HS-27A (cell line): ENCODE measurements around the gene ZFTA.
A peak's percentile ranks its signal among the peaks of the same experiment; 100 is the strongest.
"Not testable (repeated sequence)": the region's sequence is repeated elsewhere in the genome, so short reads cannot be mapped to it uniquely, and the experiment has no call there.

Experiments used
- DNase-seq: peaks from one replicate; pipeline ENCODE4 v3.0.0-alpha.2; 2012; ENCODE audit warnings: low read depth, missing footprints

ZFTA gene

DNA sequence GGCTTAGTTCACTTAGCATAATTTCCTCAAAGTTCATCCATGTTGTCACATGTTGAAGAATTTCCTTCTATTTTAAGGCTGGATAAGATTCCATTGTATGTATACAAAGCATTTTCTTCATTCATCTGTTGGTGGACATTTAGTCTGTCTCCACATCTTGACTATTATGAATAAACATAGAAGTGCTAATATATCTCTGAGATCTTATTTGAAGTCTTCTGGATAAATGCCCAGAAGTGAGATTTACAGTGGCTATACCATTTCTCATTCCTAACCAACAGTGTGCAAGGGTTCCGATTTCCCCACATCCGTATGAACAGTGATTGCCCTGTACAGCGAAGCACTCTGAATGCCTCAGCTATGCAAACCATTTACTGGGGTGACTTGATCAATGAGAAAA lies 6.6 kb upstream of the ZFTA start:
- DNase-seq: no peak

DNA sequence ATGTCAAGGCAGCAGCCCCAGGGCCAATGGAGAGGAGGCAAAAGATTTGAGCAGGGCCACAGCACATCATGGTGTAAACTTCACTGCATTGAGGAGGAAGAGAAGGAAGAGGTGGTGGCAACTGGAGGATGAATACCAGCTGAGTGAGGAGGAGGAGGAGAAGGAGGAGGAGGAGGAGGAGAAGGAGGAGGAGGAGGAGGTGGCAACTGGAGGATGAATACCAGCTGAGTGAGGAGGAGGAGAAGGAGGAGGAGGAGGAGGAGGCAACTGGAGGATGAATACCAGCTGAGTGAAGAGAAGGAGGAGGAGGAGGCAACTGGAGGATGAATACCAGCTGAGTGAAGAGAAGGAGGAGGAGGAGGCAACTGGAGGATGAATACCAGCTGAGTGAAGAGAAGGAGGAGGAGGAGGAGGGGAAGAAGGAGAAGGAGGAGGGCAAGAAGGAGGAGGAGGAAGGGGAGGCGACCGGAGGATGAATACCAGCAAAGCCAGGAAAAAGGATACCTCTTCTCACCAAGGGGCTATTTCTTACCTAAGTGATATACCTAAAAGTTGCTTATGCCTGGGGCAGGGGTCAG lies 3.3 kb upstream of the ZFTA start:
- DNase-seq: not testable (repeated sequence)

DNA sequence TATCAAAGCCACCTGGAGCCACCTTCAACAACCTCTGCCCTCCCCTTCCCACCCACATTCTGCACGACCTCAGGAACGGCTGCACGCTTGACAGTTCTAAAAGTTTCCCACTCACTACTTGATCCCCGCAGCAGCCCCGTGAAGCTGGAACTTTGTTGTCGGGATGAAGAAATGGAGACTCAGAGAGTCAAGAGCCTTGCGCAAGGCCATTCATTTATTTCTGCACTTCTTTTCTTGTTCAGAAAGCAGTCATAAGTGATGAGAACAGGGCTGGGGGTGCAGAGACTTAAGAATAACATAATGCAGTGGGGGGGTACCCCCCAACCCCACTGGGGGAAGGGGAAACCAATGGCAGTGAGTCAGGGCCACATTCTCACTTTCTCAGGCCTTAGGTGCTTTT lies 2.2 kb upstream of the ZFTA start:
- no peak for DNase-seq

DNA sequence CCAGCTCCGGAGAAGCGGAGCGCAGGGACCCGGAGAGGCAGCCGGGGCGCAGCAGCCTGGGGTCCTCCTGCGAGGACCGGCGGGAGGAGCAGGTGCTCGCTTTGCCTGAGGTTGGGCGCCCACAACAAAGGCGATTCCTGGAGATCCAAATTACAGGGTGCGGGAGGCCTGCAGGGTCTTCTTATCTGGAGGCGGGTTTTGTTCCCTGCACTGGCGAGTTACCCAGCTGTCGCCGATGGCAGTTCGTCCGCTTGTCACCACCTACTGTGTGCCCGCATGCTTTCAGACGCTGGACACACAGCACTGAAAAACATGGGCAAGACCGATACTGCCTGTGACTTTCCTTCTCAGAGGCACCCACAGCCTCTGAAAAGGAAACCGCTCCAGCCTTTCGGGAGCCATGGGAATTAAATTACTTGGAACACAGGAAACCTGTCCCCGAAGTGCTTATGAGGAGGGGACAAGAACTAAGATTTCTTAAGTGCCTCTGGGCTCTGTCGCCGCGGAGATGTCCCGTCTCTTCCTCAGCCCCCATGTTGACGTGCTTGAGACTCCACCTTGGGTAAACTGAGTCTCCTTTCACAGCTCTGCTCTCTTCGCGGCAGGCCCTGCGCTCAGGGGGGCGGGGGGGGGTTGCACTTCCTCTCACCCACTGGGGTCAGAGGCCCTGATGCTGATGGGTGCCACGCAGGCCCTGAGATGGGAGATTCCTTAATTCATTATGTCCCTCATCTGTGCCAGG lies 1.3 kb upstream of the ZFTA start:
- DNase-seq: no peak

DNA sequence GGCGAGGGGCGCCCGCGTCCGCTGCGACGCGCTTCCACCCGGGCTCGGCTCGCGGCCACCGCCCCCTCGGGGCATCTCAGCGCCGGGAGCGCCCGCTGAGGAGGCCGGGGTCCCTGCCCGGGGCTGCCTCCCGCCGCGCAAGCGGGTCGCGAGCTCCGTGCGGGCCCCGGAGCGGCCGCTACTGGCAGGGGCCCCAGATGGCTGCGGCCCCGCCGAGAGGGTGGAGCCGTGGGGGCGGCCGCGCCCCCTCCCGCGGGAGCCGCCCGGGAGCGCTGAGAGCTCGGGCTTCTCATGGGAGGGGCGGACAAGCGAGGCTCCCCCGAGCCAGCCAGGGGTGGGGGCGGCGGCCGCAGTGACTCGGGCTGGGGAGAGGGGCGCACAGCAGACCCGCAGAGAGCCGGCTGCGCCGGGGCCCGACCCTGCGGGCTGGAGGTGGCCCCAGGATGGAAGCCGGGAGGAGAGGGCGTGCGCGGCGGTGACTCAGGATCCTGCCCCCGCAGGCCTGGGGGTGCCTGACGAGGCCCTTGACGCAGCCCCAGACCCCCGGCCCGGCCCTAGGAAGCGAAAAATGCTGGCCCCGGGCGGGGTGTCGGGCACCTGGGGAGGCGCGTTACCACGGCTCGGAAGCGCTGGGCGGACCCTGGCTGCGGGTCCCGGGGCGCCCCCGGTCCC lies 603 bp upstream of the ZFTA start:
- DNase-seq: no peak

DNA sequence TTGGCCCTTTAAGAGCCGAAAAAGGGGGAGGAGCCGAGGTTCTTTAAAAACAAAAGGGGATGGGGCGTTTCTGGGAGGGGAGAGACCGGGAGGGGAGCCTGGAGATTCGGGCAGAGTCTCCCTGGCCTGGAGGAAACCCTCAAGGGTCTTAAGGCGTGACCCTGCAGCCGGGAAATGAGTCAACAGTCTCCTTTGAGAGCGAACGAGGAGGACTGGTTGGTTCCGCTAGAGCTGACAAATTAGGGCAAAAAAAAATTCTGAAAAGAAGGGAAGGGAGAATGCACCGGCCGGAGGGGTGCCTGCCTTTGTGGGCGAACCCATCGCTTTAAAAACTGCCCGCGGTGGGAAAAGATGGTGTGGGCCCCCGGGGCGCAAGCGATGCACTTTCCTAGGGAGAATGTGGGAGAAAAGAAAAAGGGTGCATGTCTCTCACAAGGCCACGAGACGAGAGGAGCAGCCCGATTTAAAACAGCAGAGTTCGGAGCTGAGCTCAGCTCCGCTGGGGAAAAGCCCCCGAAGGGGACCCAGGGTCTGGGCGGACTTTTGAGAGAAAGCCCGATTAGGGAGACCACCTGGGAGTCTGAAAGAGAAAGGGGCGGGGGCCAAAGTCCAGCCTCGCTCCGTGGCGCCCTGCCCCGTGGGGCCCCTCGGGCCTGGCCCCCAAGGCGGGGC lies 874 bp downstream of the ZFTA start:
- peak; percentile 60 for DNase-seq

DNA sequence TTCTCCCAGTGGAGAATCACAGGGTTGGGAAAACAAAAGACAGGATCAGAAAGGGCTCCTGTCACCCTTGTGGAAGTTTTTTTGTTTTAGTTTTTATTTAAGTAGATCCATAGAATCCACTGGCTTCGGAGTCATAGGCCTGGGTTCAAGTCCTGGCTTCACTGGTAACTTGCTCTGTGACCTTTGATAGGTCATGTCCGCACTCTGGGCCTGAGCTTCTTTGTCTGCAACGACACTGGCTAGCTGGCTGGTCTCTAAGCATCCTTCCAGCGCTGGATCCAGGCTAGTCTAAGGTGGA lies 1.4 kb downstream of the ZFTA start:
- DNase-seq: no peak

DNA sequence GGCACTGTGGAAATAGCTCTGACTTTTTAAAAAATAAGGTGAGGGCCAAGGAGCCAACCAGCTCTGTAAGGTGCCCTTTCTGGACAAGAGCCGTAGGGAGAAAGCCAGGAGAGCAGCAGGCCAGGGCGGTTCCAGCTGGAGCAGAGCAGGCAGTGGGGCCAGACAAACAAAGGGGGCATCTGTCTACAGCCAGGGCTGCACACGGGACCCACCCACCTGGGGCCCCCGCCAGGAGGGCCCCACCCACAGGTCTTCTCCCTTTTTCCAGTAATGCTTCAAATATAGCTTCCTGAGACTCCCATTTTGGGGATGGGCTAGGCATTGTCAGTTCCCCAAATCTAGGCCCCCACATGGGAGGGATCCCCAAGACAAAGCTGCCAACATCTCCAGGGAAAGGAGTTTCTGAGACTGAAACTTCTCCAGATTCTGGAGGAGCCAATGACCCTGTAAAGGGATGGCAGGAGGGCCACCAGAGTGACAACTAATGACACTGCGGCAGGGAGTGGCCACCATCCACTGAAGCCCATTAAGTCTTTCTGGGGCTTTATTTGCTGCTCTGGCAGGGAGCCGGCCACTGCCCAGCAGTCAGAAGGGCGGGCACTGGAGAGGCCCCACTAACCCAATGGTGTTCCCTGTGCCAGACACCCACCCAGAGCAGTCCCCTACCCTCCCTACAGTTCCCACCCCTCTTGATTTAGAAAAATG lies 1.9 kb downstream of the ZFTA start:
- DNase-seq: no peak

DNA sequence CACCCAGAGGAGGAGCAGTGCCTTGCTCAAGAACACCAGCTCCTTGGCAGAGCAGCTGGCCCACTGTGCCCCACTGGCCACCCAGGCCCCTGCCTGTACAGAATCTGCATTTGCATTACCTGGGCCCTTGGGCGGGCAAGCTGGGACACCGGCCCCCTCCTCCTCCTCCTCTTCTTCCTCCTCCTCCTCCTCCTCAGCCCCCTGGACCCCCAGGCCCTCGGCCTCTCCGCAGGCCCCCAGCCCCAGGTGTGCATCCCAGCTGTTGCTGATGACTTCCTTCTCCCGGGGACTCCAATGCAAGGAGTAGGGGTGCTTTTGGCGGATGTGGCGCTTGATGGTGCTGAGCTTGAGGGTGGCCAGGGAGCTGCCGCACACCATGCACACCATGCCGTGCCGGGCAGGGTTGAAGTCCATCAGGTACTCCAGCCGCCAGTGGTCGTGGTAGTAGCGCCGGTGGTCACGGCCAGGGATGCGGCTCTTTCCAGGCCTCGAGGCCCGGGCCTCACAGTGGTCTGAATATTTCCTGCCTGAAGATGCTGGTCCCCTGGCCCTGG lies 2.8 kb downstream of the ZFTA start:
- no peak for DNase-seq

DNA sequence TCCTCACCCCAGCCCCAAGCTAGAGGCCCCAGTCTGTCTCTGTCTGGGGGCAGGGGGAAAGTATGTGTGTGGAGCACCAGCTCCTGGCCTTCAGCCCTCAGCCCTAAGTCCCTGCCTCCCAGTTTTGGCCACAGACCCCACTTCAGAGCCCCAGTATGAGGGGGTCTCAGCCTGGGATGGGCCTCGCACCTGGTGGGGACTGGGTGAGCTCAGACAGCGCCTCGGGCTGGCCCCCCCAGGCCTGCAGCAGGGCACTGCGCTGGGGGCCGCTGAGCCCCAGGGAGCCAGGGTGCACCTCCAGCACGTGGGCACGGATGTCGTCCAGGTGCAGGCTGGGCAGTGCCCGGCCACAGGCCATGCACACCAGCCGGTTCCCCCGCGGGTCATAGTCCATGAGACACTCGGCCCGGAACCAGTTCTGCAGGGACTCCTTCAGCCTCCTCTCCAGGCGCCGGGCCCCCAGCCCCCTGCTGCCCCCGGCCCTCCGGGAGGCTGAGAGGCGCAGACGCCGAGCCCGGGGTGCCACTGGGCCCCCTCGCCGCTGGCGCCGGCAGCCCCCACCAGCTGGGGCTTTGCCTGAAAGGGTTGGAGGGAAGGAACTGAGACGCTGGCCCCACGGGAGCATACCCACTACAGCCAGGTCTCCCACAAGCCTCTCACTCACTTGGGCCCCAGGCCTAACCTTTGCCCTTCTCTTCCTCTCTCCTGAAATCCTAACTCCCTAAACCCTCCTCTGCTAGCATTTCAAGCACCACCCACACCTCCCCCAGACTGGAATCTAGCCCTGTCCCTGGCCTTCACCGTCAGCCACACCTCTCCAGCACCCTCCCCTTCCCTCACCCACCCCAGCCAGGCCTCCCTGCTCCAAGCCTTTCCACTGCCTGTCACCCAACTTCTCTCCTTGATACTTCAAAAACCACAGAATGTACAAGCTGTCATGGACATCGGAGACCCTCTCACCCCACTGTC lies 3.6 kb downstream of the ZFTA start:
- no peak for DNase-seq

DNA sequence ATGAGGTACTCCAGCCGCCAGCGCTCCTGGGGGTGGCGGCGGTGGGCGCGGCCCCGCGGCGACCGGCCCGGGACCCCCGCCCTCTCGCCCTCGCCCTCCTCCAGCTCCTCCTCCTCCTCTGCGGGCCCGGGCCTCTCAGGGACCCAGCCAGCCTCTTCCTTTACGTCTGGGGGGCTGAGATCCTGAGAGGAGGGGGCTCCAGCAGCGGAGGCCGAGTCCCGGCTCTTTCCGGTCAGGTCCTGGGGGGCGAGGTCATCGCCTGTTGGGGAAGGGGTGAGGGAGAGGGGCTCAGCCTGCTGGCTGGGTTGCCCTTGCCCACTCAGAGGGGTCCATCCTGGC lies 4.3 kb downstream of the ZFTA start:
- DNase-seq: no peak

DNA sequence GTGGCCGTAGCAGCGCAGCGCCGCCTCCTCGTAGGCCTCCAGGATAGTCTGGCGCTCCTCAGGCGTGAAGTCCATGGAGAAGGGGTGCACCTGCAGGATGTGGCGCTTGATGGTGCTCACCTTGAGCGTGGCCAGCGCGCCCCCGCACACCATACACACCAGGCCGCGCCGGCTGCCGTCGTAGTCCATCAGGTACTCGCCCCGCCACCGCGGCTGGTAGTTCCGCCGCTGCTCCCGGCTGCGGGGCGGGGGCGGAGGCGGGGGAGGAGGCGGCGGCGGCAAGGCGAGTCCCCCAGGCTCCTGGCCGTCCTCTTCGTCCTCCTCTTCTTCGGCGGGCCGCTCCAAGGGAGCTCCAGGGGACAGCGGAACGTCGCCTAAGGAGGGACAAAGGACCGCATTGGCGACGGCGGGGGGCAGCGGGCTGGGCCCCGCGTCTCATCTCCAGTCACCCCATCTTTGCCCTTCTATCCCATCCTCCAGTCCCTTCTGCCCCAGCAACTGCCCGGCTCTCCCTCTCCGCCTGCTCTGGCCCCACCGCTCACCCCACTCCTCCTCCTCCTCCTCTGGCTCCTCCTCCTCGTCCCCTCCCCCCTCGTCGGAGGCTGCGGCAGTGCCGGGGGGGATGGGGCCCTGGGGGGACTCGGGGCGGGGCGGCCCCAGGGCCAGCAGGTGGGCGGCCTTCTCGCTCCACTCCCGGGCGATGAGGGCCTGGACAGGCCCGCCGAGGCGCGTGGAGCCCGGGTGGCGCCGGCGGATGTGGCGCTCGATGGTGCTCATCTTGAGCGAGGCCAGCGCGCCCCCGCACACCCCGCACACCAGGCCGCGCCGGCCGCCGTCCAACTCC lies 4.9 kb downstream of the ZFTA start:
- DNase-seq: no peak

DNA sequence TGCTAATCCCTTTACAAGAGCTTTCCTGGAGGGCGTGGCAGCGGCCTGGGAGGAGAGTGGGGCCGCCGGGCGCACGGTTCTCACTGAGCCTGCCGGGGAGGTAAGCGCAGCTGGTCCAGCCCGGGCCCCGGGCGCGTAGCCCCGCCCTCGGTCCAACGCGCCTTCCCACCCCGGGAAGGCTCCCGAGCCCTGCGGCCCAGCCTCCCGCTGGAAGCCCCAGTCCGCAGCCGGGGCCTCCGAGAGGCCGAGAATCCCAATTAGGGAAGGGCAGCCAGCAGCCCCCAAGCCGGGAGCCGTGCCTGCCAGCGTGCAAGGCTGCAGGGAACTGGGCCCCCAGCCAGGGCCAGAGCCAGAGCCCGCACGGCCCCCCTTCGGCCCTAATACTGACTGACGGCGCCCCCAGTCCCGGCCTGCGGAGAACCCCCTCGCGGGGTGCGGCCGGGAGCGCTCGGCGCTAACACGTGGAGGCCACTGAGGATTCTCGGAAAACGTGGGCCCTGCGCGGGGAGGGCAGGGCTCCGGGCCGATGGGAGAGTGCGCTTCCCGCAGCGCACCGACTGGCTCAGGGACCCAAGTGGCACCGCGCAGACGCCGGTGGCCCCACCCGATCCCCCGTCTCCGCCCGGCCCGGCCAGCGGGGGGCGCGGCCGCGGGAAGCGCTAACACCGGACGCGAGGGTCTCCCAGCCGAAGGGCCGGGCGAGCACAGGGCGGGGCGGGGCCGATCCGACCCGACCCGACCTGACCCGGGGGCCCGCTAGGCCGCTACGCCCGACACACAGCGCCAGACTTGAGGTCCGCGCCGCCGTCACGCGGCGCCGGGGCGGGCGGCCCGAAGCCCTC lies 5.7 kb downstream of the ZFTA start:
- DNase-seq: no peak

DNA sequence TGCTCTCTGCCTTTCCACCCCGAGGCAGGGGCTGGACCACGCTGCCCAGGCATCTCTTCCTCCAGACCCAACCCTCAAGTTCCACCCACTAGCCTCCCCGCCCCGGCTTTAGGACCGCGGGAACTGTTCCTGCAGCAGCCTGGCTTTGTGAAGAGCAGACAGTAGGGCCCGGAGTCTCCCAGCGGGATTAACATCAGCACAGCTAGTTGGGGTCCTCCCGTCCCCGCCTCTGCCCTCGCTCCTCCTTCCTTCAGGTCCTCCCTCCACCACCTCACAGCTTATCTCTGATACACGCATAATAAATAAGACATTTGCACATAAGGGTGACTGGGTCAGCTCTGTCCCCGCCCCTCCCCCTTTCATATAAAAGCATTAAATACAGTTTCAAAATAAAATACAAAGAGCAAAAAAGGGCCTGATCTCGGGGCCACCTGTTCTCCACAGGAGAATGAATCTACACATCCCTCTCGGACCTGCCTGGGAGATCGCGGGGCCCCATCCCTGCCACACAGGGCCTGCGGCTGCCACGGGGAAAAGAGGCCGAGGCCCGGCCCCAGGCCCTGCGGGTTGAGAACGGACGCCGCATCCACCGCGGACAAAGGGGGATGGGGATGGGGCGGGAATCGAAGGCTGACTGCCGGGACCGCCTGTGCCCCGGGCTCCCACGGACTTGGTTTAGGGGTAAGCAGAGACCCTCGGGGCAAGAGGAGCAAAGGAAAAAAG lies 6.5 kb downstream of the ZFTA start:
- DNase-seq: no peak

DNA sequence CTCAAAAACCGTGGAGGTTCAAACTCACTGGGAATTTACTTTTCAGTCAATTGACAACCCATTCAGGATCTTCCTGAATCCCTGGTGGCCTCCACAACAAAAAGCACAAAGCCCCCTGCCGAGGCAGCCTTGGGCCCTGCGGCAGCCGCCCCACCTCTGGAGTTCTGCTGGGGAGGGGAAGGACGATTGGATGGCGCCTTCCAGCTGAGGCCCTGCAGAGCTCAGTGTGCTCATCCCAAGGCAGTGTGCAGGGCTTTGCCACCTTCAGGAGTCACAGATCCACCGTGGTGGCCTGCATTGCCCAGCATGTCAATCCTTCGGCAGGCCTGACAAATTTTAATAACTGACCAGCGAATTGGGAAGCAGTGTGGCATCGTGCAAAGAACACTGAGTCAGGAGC lies 7.4 kb downstream of the ZFTA start:
- DNase-seq: no peak

DNA sequence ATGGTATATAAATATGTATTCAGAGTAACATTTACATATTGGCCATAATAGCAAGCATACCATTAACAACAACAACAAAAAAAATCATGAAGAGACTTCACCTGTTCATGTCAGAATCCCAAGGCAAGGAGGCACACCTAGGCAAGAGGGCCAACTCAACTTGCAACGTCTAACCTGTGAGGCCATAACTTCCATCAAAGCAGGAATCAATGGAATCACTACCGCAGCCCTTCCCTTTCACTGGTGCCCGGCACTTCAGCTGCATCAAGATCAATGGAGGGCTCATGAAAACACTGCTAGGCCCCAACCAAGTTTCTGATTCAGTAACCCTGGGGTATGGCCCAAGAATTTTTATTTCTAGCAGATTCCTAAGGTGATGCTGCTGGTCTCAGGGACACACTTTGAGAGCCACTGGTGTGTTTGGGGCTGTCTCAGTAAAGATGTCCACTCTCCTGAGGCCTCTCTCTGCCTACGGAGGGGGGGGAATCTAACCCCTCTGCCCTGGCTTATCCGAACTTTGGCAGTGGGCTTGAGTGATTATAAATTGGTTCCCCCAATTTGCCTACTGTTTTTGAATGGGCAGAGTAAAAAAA lies 8.0 kb downstream of the ZFTA start:
- no peak for DNase-seq

DNA sequence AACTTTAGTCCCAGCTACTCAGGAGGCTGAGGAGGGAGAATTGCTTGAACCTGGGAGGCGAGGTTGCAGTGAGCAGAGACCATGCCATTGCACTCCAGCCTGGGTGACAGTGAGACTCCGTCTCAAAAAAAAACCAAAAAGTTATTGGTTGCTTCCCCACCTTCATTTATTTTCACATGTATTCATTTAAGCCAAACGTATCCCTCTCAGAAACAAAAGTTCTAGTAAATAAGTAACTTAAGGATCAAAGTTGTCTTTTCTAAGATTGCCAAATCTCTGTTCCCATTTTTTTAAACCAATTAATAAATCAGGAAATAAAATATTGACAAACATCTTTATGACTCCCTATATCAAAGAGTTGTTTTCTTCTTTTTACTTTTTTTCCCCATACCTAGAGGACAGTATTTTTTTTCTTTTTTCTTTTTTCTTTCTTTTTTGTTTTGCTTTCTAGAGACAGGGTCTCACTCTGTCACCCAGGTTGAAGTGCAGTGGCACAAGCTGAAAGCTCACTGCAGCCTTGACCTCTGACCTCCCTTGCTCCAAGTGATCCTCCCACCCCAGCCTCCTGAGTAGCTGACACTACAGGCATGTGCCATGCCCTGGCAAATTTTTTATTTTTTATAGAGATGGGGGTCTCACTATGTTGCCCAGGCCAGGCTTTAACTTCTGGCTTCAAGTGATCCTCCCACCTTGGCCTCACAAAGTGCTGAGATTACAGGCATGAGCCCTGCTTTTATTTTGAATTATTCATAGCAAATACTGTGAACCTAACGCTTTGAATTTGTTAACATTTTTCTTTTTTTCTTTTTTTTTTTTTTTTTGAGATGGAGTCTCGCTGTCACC lies 11.4 kb downstream of the ZFTA start:
- DNase-seq: no peak
